Panc1 (cell line): ENCODE measurements around the gene CNNM1. TPM values are rescaled to one million over a fixed set of nuclear protein-coding genes. Genes with fewer than 3 reads are reported as not detected.

Experiments
- ATAC-seq: fragments of 200-7000 bp; cut with Tn5 transposase; 2 replicates; pipeline ENCODE4 v1.9.1; 2020; ENCODE audit warnings: mild to moderate bottlenecking, moderate library complexity
- BruUV-seq: library from RNA; stranded (reverse); fragments of 400-500 nt; replicated peaks from 2 replicates; lab custom pipeline; 2021; lab: Mats Ljungman, UMichigan
- CTCF ChIA-PET: fragments of 300-600 bp; sonication (Branson Sonifier 250); formaldehyde crosslinking; loops from one replicate; lab custom pipeline; 2022; ENCODE audit warnings: antibody characterized with exemption; lab: Charles Lee
- POLR2A ChIA-PET: fragments of 300-600 bp; sonication (Branson Sonifier 250); formaldehyde crosslinking; loops from one replicate; lab custom pipeline; 2022; ENCODE audit warnings: antibody characterized with exemption; lab: Charles Lee
- DNase-seq: peaks from one replicate; pipeline ENCODE4 v3.0.0-alpha.2; 2010; ENCODE audit warnings: low read depth, low spot score
- H3K27ac ChIP-seq: 2 replicates; pipeline ENCODE4 v1.5.1; 2011; ENCODE audit warnings: mild to moderate bottlenecking, low read length, inconsistent platforms
- H3K27me3 ChIP-seq: fragments of 200-500 bp; sonication (Bioruptor generic); 2 replicates; pipeline ENCODE4 v1.6.0; 2014; ENCODE audit warnings: low read length, inconsistent platforms; ENCODE audit not compliant: control insufficient read depth, insufficient read depth
- H3K36me3 ChIP-seq: fragments of 200-500 bp; sonication (Bioruptor generic); 2 replicates; pipeline ENCODE4 v1.5.1; 2014; ENCODE audit warnings: inconsistent platforms, mild to moderate bottlenecking, low read length, moderate library complexity; ENCODE audit not compliant: control insufficient read depth, insufficient read depth
- H3K4me1 ChIP-seq: 2 replicates; pipeline ENCODE4 v1.5.1; 2011; ENCODE audit warnings: inconsistent platforms, mild to moderate bottlenecking, low read length, moderate library complexity; ENCODE audit not compliant: control insufficient read depth, insufficient read depth
- H3K4me3 ChIP-seq, 2 experiments: 2 replicates each; pipeline ENCODE4 v1.5.1; 2011 to 2012; ENCODE audit warnings: low read depth in 2 of 2, low read length in 2 of 2, mild to moderate bottlenecking in 2 of 2, inconsistent platforms in 1 of 2, moderate library complexity in 1 of 2
- H3K9me3 ChIP-seq: fragments of 200-500 bp; sonication (Bioruptor generic); 2 replicates; pipeline ENCODE4 v1.5.1; 2014; ENCODE audit warnings: low read depth, mild to moderate bottlenecking, inconsistent platforms, low read length, moderate library complexity; ENCODE audit not compliant: control insufficient read depth, insufficient read depth
- POLR2AphosphoS5 ChIP-seq: IDR thresholded peaks from 2 replicates; pipeline ENCODE4 v1.6.1; 2012; ENCODE audit warnings: mild to moderate bottlenecking, low read depth, low read length, moderate library complexity
- REST ChIP-seq, 2 experiments: IDR thresholded peaks; 2 replicates each; pipeline ENCODE4 v1.6.1; 2011 to 2012; ENCODE audit warnings: low read depth in 2 of 2, control low read depth in 1 of 2, low read length in 1 of 2, mild to moderate bottlenecking in 1 of 2, moderate library complexity in 1 of 2; ENCODE audit not compliant: insufficient read depth in 1 of 2
- SIN3A ChIP-seq: IDR thresholded peaks from 2 replicates; pipeline ENCODE4 v1.6.1; 2012; ENCODE audit warnings: low read depth, mild to moderate bottlenecking, low read length, moderate library complexity, borderline replicate concordance; ENCODE audit not compliant: insufficient read depth
- TCF7L2 ChIP-seq: IDR thresholded peaks from 2 replicates; pipeline ENCODE4 v1.6.1; 2011; ENCODE audit warnings: mild to moderate bottlenecking, low read depth, low read length, inconsistent platforms
- in situ Hi-C: cut with HindIII; loops from 2 replicates; pipeline ENCODE4 v1.10.0; 2016; ENCODE audit warnings: low sequenced_read_pairs, low pct_unique_long_range_greater_than_20kb
- intact Hi-C: fragments of 100-400 bp; cut with micrococcal nuclease; formaldehyde crosslinking; loops from one replicate; pipeline ENCODE4 v1.10.0; 2022; ENCODE audit not compliant: unreplicated experiment
- total RNA-seq: library from RNA; stranded (reverse); gene quantifications from one replicate; pipeline ENCODE4 v1.2.1, GENCODE V29; 2021; ENCODE audit not compliant: unreplicated experiment
- TF ChIP-seq, protein P1 (sequence below): fragments of 450-650 bp; IDR thresholded peaks from 2 replicates; pipeline ENCODE4 v1.5.1; 2017; ENCODE audit warnings: mild to moderate bottlenecking

Gene CNNM1
- total RNA-seq, 1 experiment from 2014 or later: 16.6 TPM

DNA sequence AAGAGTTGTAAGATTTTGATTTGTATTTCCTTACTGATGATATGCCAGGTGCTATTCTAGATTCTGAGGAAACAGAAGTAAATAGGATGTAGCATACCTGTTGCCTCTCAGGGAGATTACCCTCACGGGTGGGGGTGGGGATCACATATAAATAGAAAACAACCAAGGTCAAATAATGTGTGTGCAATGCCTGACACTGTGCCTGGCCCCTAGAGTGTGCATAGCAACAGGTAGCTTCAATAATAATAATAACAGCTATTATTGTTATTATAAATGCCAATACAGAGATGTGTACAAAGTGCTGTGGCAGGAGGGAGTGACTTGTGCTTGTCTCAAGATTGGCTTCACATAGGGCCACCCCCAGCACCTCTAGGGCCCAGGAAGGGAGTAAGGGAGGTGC, 24.0 kb downstream of the CNNM1 start:
- in situ Hi-C loops (no loop called here), intact Hi-C loops (no loop called here)
- DNase-seq (no peak), ATAC-seq (no peak)
- ChIA-PET POLR2A (no interaction called here), CTCF (no interaction called here)
- Histone ChIP-seq H3K27ac (no peak overlapping the region), H3K4me1 (0 out of 2 replicates have a peak, but pooled peaks cover 3% of the 10 kb centered on the region), H3K36me3 (no peaks in the 10 kb centered on the region), H3K4me3 (no peak overlapping the region), H3K27me3 (no peaks in the 10 kb centered on the region), H3K9me3 (no peaks in the 10 kb centered on the region)
- TF ChIP-seq SIN3A (no peak), TCF7L2 (no peak), POLR2AphosphoS5 (no peak), REST (IDR thresholded peaks at IDR 0.05; ENCODE audit: insufficient read depth in 1 of 2, low read depth in 2 of 2, low read length in 1 of 2) (no peak)
- TF ChIP-seq, protein P1, sequence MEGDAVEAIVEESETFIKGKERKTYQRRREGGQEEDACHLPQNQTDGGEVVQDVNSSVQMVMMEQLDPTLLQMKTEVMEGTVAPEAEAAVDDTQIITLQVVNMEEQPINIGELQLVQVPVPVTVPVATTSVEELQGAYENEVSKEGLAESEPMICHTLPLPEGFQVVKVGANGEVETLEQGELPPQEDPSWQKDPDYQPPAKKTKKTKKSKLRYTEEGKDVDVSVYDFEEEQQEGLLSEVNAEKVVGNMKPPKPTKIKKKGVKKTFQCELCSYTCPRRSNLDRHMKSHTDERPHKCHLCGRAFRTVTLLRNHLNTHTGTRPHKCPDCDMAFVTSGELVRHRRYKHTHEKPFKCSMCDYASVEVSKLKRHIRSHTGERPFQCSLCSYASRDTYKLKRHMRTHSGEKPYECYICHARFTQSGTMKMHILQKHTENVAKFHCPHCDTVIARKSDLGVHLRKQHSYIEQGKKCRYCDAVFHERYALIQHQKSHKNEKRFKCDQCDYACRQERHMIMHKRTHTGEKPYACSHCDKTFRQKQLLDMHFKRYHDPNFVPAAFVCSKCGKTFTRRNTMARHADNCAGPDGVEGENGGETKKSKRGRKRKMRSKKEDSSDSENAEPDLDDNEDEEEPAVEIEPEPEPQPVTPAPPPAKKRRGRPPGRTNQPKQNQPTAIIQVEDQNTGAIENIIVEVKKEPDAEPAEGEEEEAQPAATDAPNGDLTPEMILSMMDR: no peak
- no TSS peak for BruUV-seq

- intact Hi-C loops (no loop called here), in situ Hi-C loops (no loop called here)
- Histone ChIP-seq H3K27me3 (no peaks in the 10 kb centered on the region), H3K4me1 (0 out of 2 replicates have a peak, but pooled peaks cover 3% of the 10 kb centered on the region), H3K9me3 (no peaks in the 10 kb centered on the region), H3K27ac (no peak overlapping the region), H3K4me3 (no peak overlapping the region), H3K36me3 (peaks cover 3% of the 10 kb centered on the region; the same call in 1 of the 2 replicates)
- TF ChIP-seq POLR2AphosphoS5 (no peak), TCF7L2 (no peak), SIN3A (no peak), REST (IDR thresholded peaks at IDR 0.05; ENCODE audit: insufficient read depth in 1 of 2, low read depth in 2 of 2, low read length in 1 of 2) (no peak)
- TF ChIP-seq, protein P1: no peak
- ATAC-seq (no peak; the same call in 1 of the 2 replicates), DNase-seq (no peak)
- no TSS peak for BruUV-seq
- ChIA-PET POLR2A (no interaction called here), CTCF (no interaction called here)
These were observed 28.5 kb downstream of the CNNM1 start for GRCh38 chr10:99357691-99358090.
